Measurements from ENCODE around the gene SERPINC1. TPM values are rescaled to one million over a fixed set of nuclear protein-coding genes. Genes with fewer than 3 reads are reported as not detected.
A peak's percentile ranks its signal among the peaks of the same experiment; 100 is the strongest.

The SERPINC1 gene
- total and polyA plus RNA-seq, 9 of the 15 experiments (the other 6 are each of a cell fraction or from before 2014, with no cell fraction given), result 0.07 to 1.2 (median 0.50) TPM

- TF ChIP-seq PBX2 (CRISPR knock-in tag; IDR thresholded peaks at IDR 0.05; ENCODE audit: low read depth), result no peak
- no peak for TF ChIP-seq PBX2 (tag; conservative IDR thresholded peaks at IDR 0.05; ENCODE audit: low read depth)
- no peak for TF ChIP-seq SIN3A (IDR thresholded peaks at IDR 0.05; ENCODE audit: borderline replicate concordance in 2 of 2, control insufficient read depth in 1 of 2, low read depth in 2 of 2, low read length in 2 of 2)
- no peak for TF ChIP-seq ZKSCAN1 (IDR thresholded peaks at IDR 0.05; ENCODE audit: low read depth, low read length)
- TF ChIP-seq FOXK1 (CRISPR knock-in tag; IDR thresholded peaks at IDR 0.05; ENCODE audit: borderline replicate concordance), result no peak
- no peak for TF ChIP-seq BRD4 (IDR thresholded peaks at IDR 0.05)
- peak; percentile 7; the same call in 1 of the 2 replicates for TF ChIP-seq DEAF1 (CRISPR knock-in tag; IDR thresholded peaks at IDR 0.05)
- no peak for TF ChIP-seq ZFPM2 (CRISPR knock-in tag; IDR thresholded peaks at IDR 0.05)
- peak; percentile 41 for TF ChIP-seq U2AF1 (optimal IDR thresholded peaks at IDR 0.05; ENCODE audit: low read depth, low read length)
- TF ChIP-seq YY1 (IDR thresholded peaks at IDR 0.05; ENCODE audit: borderline replicate concordance in 1 of 3, control insufficient read depth in 1 of 3, extremely low read depth in 1 of 3, insufficient read depth in 3 of 3, insufficient read length in 1 of 3, insufficient replicate concordance in 2 of 3, low read depth in 1 of 3, low read length in 2 of 3), result no peak
- TF ChIP-seq POLR2AphosphoS5 (IDR thresholded peaks at IDR 0.05; ENCODE audit: control insufficient read depth, insufficient read depth, low read depth, low read length), result no peak
- TF ChIP-seq HNRNPK (IDR thresholded peaks at IDR 0.05; ENCODE audit: low read depth, low read length, poor library complexity, severe bottlenecking), result no peak
- TF ChIP-seq ZBTB7A (IDR thresholded peaks at IDR 0.05; ENCODE audit: borderline replicate concordance, control insufficient read depth, low read depth, low read length), result no peak
- TF ChIP-seq TRIM25 (IDR thresholded peaks at IDR 0.05; ENCODE audit: borderline replicate concordance), result no peak
Observed at GRCh38 chr1:173860065-173860464, 57.1 kb downstream of the SERPINC1 start (continued).

Measured in K562 (cell line).